ENCODE results near the gene AMZ1. TPM values are rescaled to one million over a fixed set of nuclear protein-coding genes. Genes with fewer than 3 reads are reported as not detected.

AMZ1 gene
- total RNA-seq, 1 experiment from 2014 or later = 0.74 TPM

- Mint-ChIP-seq H3K27me3 (ENCODE audit: low read depth) (peaks cover 45% of the 10 kb centered on the region), H3K4me1 (peaks cover 5 to 14% of the 10 kb centered on the region in 2 experiments; a peak in 2 of 4 replicates), H3K27ac (peak overlapping the region in 1 of 3 experiments; percentile 85; a peak in 2 of 7 replicates), H3K36me3 (ENCODE audit: insufficient read depth in 1 of 3, low read depth in 3 of 3) (peaks cover 0 to 8% (median 4%) of the 10 kb centered on the region in 3 experiments; a peak in 4 of 7 replicates), H3K9me3 (peaks cover 2 to 5% of the 10 kb centered on the region in 2 experiments; a peak in 3 of 5 replicates), H3K4me3 (0 out of 5 replicates have a peak overlapping the region, but pooled peaks of 1 of the 2 experiments have one; percentile 4)
- Histone ChIP-seq H3K4ac (ENCODE audit: low read depth, low read length) (no peak overlapping the region), H4K5ac (ENCODE audit: insufficient read length, low read depth, low read length) (no peak overlapping the region), H4K8ac (replicated peaks; ENCODE audit: insufficient read length, low read depth, low read length) (no peak overlapping the region), H3K9ac (ENCODE audit: extremely low read depth, insufficient read length, low read length) (no peak overlapping the region), H3K23ac (ENCODE audit: insufficient read length, low read depth, low read length) (no peak overlapping the region), H2BK120ac (ENCODE audit: low read depth, low read length, poor library complexity, severe bottlenecking) (no peak overlapping the region), H3K23me2 (ENCODE audit: insufficient read length, low read depth, low read length, poor library complexity, severe bottlenecking) (no peaks in the 10 kb centered on the region), H2BK20ac (ENCODE audit: low read depth, low read length, poor library complexity, severe bottlenecking) (no peak overlapping the region), H2AK5ac (ENCODE audit: insufficient read length, low read length) (no peak overlapping the region), H3K79me1 (ENCODE audit: insufficient read depth, low read depth, low read length, poor library complexity, severe bottlenecking) (no peaks in the 10 kb centered on the region), H4K20me1 (ENCODE audit: control insufficient read depth, insufficient read depth, insufficient read length) (no peaks in the 10 kb centered on the region), H4K91ac (ENCODE audit: insufficient read length, low read depth, low read length) (no peak overlapping the region), H3K4me2 (ENCODE audit: insufficient read depth, insufficient read length, low read length) (no peak overlapping the region), H2BK5ac (ENCODE audit: insufficient read length, low read length) (no peak overlapping the region), H3K27me3 (ENCODE audit: insufficient read depth, low read length) (no peaks in the 10 kb centered on the region; the same call in 1 of the 2 replicates), H3K14ac (ENCODE audit: insufficient read depth, low read length) (no peak overlapping the region), H3K18ac (ENCODE audit: insufficient read length, low read depth, low read length) (no peak overlapping the region), H2AFZ (ENCODE audit: low read length) (no peak overlapping the region), H3K27ac (ENCODE audit: insufficient read length, low read depth, low read length) (no peak overlapping the region), H3K79me2 (ENCODE audit: insufficient read depth, low read length) (no peaks in the 10 kb centered on the region), H3T11ph (ENCODE audit: low read length) (no peak overlapping the region), H2BK15ac (ENCODE audit: low read depth, low read length) (no peak overlapping the region), H3K4me1 (ENCODE audit: insufficient read depth, low read length) (no peaks in the 10 kb centered on the region; the same call in 1 of the 2 replicates), H3K9me3 (ENCODE audit: control insufficient read depth, low read depth, low read length) (no peaks in the 10 kb centered on the region), H3K56ac (ENCODE audit: insufficient read length, low read depth, low read length) (no peak overlapping the region), H2BK12ac (ENCODE audit: insufficient read length, low read depth, low read length) (no peak overlapping the region)
- TF ChIP-seq CTCF (conservative IDR thresholded peaks at IDR 0.05) = no peak
- DNase-seq = no peak
- no CpG with 5 or more reads among the region's 18 CpGs for WGBS (ENCODE audit: extremely low coverage, insufficient read length, low lambda C conversion rate)
Measured at GRCh38 chr7:2666588-2667250, 21.3 kb upstream of the AMZ1 start.

Measured in H9 (cell line).